ENCODE measurements around the gene MYO15B.
"Not testable (repeated sequence)": the region's sequence is repeated elsewhere in the genome, so short reads cannot be mapped to it uniquely, and the experiment has no call there.

Gene MYO15B

DNA sequence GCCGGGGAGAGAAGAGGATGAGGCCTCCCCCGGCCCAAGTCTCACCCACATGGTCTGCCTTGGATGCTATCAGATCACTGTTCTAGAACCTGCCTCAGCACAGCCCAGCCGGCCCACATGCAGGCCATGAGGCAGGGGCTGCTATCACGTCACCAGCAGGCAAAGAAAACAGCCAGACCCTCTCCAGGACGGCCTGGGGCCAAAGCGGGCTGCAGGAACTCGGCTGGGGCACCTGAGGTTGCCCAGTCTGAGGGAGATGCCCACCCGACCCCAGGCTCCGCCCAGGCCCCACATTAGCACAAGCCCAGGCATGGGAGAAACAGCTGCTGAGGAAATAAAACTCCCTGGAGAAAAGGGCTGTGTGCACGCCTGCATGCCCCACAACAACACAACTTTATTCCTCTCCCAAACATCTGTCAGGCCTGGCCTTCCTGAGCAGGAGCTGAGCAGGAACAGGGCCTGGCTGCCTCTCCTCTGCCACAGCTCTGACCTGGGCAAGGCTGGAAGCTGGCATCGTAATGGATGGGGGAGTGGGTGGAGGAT lies 39.0 kb downstream of the MYO15B start:
- DNase-seq, result no peak

DNA sequence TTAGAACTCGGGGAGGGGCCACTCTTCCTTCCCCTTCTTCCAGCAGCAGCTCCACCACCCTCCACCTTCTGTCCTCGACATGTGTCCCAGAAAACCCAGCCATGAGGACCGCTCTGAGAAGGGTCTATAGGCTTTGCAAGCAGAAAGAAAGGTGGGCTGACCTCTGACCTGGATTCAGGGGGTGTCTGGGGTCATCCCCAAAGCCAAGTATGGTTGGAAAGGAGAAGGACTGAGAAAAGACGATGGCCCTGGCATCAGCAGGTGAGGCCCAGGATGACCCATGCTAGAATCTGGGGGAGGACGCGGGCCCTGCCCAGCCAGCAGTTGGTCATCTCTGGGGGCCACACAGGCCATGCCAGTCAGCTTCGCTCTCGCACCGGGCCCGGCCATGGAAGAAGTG lies 39.5 kb downstream of the MYO15B start:
- no peak for DNase-seq

GRCh38 chr17:75628425-75628824 lies 40.8 kb downstream of the MYO15B start:
- no peak for DNase-seq

DNA sequence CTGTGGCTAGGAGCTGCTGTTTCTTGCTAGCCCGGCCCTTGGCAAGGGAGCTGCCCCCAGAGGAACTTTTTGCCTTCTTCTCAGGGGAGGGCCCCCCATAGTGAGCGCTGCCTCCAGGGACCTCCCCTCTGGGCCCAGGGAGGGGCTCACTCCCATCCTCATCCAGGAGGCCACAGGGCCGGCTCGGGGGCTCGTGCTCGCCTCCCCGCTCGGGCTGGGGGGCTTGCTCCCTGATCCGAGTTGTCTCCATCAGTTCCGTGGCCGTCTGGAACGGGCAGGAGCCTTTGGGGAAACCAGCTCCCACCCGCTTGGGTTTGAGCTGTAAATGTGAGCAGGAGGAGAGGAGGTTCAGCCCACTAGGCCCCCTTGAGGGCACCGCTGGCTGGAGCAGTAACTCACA lies 41.6 kb downstream of the MYO15B start:
- DNase-seq, result no peak

DNA sequence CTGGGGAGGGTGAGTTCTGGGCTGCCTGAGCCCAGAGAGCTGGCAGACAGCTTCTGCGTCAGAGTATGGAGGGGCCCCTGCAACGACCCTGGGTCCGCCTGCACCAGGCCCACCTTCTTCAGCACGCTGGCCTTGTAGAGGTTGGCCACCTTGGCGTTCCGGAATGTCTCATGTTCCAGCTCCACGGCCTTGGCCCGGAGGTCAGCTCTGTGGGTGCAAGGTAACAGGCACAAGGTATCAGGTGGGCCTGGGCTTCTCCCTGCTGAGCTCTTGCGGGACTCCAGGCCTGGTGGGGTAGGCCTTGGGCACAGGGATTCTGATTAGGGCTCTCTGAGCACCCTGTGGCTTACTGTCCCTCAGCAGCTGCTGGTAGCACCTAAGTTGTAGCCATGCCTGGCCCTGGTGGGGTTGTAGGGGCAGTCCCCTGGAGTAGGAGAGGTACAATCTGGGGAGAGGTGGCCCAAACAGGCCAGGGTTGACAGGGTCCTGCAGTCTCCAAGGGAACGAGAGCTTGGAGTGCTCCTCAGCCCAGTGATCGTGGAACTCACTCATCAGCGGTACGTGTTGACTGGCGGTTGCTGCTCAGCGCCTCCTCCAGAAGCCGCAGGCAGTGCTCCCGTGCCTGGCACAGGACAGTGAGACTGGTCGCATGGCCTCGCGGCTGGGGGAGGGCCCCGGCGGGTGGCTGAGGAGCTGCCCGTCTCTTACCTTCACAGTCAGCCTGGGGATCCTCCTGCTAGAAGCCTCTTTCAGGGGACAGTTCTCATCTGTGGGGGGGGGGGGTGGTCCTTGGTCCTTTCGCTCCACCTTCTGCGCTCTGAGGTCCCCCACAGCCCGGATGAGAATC lies 42.7 kb downstream of the MYO15B start:
- DNase-seq, result no peak

GRCh38 chr17:75631353-75631752 lies 43.8 kb downstream of the MYO15B start:
- no peak for DNase-seq

DNA sequence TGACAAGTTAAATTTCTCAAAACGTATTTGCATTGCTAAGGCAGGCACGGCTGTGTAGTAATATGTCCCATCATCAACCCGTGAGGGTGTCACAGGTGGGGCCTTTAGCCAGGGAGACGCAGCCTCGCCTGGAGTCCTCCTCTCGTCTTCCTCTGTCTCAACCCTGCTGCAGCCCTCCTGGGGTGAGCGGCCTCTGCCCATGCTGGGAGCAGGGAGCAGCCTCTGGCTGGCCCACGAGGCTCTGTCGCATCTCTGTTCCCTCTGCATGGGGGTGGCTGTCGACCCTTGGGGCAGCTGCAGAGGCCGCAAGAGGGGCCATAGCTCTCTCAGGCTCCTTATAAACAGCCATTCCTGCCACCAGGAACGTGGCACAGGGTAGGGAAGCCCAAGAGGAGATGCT lies 44.8 kb downstream of the MYO15B start:
- no peak for DNase-seq

- peak; percentile 88 for DNase-seq
Measured at GRCh38 chr17:75632863-75633485, 45.4 kb downstream of the MYO15B start, which contains the start of gene SMIM5. SMIM5 (plus strand) TSS chr17:75633434; CDS start chr17:75640202, 6,768 bp downstream.

- DNase-seq, result peak; percentile 67
Measured at GRCh38 chr17:75633486-75634375, 46.1 kb downstream of the MYO15B start.

DNA sequence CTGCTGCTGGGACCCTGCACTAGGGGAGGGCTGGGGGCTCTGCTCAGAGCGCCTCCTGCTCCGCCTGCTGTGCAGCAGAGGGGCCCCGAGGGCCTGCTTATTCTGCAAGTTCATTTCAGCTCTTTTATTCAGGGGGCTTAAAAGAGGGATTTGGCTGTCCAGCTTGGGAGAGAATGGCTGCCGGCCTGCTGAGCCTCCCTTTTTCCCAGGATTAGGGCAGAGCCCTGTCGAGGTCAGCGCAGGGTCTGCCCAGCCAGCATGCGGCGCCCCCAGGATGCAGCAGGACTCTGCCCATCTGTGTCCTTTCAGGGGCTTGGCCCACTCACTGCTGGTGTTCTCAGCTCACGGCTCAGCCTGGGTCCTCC lies 46.8 kb downstream of the MYO15B start:
- DNase-seq, result no peak

DNA sequence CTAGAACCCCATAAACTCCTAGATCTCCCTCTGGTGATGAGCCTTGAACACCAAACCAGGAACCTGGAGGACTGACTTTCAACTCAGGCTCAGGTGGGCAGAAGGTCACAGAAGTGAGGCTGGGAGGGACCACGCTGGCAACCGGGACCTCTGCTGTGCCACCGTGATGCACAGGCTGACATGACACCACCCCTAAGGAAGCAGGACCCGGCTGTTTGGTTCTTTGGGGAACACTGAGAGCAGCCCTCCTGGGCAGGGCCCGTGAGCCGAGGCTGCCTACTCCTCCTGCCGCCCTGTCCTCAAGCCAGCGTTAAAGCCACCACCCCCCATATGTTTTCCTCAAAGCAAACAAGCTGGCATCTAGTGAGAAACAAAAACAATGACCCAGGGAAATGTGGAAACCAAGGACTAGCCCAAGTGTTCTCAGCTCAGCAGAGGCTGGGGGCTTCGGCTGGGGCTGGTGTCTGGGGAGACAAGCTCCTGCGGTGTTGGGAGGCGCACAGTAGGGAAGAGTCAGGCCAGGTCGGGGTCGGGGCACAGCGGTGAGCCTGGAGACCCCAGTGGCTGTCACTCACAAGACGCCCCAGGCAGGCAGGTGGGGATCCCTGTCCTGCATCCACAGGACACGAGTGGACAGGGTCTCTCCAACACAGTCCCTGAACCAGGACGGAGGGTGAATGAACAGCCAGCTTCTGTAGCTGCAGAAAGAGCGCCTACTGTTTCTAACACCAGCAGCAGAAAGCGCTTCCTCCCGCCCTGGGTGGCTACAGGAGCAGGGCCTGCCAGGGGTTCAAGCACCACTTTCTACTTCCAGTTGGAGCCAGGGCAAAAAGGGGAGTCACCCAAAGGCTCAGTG lies 47.4 kb downstream of the MYO15B start:
- DNase-seq, result no peak

- DNase-seq, result no peak
Measured at GRCh38 chr17:75635610-75636202, 48.1 kb downstream of the MYO15B start.

DNA sequence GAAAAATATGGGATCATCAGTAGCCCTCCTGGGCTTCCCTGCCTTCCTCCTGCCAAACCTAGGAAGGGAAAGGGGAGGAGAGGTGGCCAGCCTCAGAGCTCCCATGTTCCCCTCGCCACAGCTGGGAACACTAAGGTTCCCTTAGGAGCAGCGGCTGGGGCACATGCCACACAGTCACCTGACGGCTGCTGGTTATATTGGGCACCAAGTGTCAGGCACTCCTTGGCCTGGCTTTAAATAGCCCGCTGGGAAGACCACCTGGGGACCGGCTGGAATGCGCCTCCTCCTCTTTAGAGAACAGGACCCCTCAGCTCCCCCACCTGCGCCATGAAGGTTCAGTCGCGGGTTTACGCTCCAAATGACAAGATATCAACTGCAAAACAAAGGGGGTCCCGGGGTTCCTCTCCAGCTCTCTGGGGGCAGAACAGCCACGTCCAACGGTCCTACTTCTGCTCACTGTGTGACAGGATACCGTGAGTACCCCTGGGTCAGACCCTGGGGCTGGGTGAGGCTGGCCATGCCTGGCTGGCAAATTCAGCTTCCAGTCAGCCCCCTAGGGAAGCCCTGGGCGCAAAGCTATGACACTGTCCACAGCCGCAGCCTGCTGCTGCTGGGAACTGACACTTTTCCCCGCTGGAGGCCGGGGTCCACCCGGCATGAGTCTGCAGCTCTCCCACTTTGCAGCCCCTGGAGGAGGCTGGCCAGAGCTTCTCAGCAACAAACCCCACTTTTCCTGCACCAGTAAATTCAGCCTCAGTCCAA lies 49.0 kb downstream of the MYO15B start:
- DNase-seq, result no peak

DNA sequence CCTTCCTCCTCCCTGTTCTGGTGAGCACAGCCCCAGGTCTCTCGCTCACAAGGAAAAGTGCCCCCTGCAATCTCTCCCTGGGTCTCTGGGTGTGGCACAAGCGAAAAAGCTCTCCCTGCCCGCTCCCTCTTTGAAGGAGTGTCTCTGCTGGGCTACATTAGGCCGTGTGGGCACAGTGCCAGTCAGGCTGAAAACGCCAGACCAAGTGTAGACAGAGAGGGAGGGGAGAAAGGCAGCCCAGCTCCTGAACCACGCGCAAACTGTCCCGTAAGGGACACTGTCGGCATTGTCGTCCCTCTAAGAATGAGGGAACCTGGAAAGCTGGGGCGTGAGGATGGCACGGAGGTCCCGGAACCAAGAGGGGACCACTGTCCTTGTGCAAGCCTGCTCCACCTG lies 49.5 kb downstream of the MYO15B start:
- DNase-seq, result no peak

GRCh38 chr17:75637551-75637950 lies 50.0 kb downstream of the MYO15B start:
- no peak for DNase-seq

DNA sequence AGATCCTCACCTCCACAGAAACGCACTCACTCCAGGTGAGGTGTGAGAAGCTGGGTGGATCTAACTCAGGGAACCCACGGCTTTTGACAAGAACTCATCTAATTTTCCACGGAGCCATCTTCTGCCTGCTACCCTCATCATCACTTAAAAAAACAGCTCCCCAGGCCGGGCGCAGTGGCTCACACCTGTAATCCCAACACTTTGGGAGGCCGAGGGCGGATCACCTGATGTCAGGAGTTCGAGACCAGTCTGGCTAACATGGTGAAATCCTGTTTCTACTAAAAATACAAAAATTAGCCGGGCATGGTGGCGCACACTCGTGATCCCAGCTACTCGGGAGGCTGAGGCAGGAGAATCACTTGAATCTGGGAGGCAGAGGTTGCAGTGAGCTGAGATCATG lies 50.4 kb downstream of the MYO15B start:
- DNase-seq, result not testable (repeated sequence)

DNA sequence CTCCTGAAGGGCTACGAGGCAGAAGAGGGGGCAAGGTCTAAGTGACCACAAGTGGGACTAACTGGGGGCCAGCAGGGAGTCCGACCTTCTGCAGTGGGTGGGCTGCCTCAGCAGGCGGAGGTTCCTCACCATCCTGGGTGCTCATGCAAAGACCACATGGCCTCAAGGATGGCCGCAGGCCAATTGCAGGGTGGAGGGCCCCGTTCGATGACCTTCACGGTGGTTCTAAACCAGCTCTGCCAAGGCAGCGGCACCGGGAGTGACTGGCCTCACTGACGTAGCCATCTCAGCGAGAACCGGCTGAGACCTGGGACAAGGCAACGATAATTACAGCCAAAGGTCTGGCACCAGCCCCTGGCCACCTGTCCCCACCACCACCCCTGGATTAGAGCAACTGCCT lies 51.3 kb downstream of the MYO15B start:
- DNase-seq, result no peak

- DNase-seq, result no peak
Measured at GRCh38 chr17:75639327-75639726, 51.7 kb downstream of the MYO15B start.

- DNase-seq, result no peak
Measured at GRCh38 chr17:75639771-75640555, 52.4 kb downstream of the MYO15B start.

DNA sequence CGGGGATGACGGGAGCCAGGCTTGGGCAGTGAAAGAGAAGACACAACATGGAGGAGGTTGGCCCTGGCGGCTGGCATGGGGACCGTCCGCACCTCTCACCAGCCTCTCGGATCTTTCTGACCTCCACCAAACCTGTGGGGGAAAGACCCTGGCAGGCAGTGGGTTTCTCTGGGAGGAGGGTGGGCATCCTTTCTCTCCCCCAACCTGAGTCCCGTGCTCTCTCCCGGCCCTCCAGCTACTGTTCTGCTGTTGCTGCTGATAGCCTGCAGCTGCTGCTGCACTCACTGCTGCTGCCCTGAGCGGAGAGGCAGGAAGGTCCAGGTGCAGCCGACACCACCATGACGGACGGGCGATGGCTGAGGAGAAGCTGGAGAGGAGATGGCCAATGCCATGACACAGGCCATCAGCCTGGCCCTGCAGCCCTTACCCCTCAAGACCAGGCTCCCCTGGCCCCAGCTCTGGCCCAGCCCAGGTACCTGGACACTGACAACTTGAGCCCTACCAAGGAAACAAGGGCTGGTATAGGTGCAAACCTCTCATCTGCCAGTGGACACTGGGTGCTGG lies 53.0 kb downstream of the MYO15B start:
- DNase-seq, result no peak

Data from CD4-positive, alpha-beta T cell treated with Interleukin-6 for 4 hours (primary cell).